Measurements from ENCODE around the gene SEC14L6.
"Not testable (repeated sequence)": the region's sequence is repeated elsewhere in the genome, so short reads cannot be mapped to it uniquely, and the experiment has no call there.

The SEC14L6 gene

GRCh38 chr22:30546616-30547015 lies at the start of gene SEC14L6:
Gene SEC14L6 (minus strand): TSS chr22:30546741. CDS start chr22:30546682, 59 bp downstream.
- no peak for DNase-seq

GRCh38 chr22:30596199-30596598 lies 49.7 kb upstream of the SEC14L6 start:
- DNase-seq: no peak

- not testable (repeated sequence) for DNase-seq
Observed at GRCh38 chr22:30592360-30592713, 45.8 kb upstream of the SEC14L6 start.

GRCh38 chr22:30591588-30592359 lies 45.2 kb upstream of the SEC14L6 start, which contains the start of gene PES1:
Gene PES1 (minus strand): TSS chr22:30591910. CDS start chr22:30591833, 77 bp downstream.
- DNase-seq: peak; percentile 95

GRCh38 chr22:30591191-30591587 lies 44.6 kb upstream of the SEC14L6 start:
- DNase-seq: peak; percentile 3

- DNase-seq: no peak
Observed at GRCh38 chr22:30586414-30586813, 39.9 kb upstream of the SEC14L6 start.

GRCh38 chr22:30584441-30584840 lies 37.9 kb upstream of the SEC14L6 start:
- no peak for DNase-seq

GRCh38 chr22:30582788-30583545 lies 36.4 kb upstream of the SEC14L6 start:
- no peak for DNase-seq

- no peak for DNase-seq
Observed at GRCh38 chr22:30582051-30582450, 35.5 kb upstream of the SEC14L6 start.

GRCh38 chr22:30580896-30581295 lies 34.4 kb upstream of the SEC14L6 start:
- no peak for DNase-seq

- no peak for DNase-seq
Observed at GRCh38 chr22:30578481-30578880, 31.9 kb upstream of the SEC14L6 start.

GRCh38 chr22:30575859-30576258 lies 29.3 kb upstream of the SEC14L6 start:
- DNase-seq: no peak

- no peak for DNase-seq
Observed at GRCh38 chr22:30574997-30575671, 28.6 kb upstream of the SEC14L6 start.

GRCh38 chr22:30574095-30574981 lies 27.8 kb upstream of the SEC14L6 start, which contains the start of gene GAL3ST1:
Gene GAL3ST1 (minus strand): TSS chr22:30574665. CDS start chr22:30557392, 17,273 bp downstream.
- DNase-seq: no peak

- DNase-seq: no peak
Observed at GRCh38 chr22:30573594-30574094, 27.1 kb upstream of the SEC14L6 start.

GRCh38 chr22:30572840-30573593 lies 26.5 kb upstream of the SEC14L6 start:
- no peak for DNase-seq

- DNase-seq: no peak
Observed at GRCh38 chr22:30572210-30572609, 25.7 kb upstream of the SEC14L6 start.

- DNase-seq: no peak
Observed at GRCh38 chr22:30569674-30570202, 23.2 kb upstream of the SEC14L6 start.

- DNase-seq: no peak
Observed at GRCh38 chr22:30568137-30568805, 21.7 kb upstream of the SEC14L6 start.

GRCh38 chr22:30567277-30567676 lies 20.7 kb upstream of the SEC14L6 start:
- not testable (repeated sequence) for DNase-seq

GRCh38 chr22:30566125-30566524 lies 19.6 kb upstream of the SEC14L6 start:
- no peak for DNase-seq

Data from activated naive CD4-positive, alpha-beta T cell treated with Interleukin-2 at 50 U/mL for 16 hours (primary cell).